AG08395 (cell line): Measurements from ENCODE around the gene PDE4DIP.
"Not testable (repeated sequence)": the region's sequence is repeated elsewhere in the genome, so short reads cannot be mapped to it uniquely, and the experiment has no call there.

Experiments used
- DNase-seq: peaks from one replicate; pipeline ENCODE4 v3.0.0; 2012; ENCODE audit warnings: mixed read lengths, low spot score

PDE4DIP gene

DNA sequence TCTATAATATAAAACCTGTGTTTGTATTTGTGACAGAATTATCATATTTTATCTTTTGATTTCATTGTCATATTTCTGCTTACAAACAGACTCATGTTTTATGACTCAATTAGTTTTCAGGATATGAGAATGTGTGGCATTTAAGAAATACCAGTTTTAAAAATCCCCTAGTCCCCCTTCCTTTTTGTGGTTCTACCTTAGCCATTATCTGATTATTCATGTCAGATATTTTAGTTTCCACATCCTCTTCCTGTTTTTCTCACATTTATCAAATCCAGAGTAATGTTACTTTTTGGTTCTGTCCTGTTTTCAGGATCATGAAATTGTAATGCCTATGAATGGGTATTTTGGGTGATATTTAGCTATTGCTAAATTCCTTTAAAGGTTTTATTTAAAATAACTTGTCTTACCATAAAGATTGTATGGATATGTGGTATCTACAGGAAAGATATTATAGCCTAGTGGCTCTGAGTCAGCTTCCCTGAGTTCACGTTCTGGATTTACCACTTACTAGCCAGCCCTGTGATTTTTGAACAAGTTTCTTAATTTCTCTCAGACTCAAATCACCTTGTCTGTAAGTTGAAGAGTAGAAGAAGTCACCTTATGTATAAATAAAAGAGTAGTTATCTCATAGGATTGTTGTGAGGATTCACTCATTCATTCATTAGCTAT, 131.8 kb downstream of the PDE4DIP start:
- not testable (repeated sequence) for DNase-seq

DNA sequence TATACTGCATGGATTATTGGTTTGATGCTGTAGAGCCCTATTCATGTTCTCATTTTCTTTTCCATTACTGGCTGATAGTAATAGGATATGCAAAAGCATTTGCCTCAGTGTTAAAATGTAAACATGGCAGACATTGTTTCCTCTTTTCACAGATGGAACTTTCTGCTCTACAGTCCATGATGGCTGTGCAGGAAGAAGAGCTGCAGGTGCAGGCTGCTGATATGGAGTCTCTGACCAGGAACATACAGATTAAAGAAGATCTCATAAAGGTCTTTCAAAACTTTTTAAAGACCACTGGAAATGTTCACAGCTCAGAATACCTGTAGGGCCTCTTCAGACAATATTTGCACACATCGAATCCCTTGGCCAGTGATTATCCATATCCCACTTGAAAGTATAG, 133.6 kb downstream of the PDE4DIP start:
- not testable (repeated sequence) for DNase-seq

DNA sequence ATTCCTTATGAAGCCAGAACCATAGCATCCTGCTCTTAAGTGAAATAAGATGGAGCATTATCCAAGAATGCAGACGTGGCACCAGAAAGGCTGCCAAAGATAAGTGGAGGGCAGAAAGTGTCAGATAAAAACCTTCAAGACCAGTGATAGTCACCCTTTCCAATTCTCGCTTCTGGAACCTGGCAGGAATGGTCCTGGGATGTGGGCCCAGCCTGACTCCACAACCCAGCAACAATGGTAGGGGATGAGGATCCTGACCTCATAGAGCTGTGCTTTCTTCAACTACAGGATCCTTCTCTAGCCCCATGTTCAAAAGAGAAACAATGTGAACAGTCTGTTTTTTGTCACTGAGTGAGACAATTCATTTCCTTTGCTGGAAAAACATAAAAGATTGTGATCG, 145.2 kb downstream of the PDE4DIP start:
- DNase-seq, result not testable (repeated sequence)

DNA sequence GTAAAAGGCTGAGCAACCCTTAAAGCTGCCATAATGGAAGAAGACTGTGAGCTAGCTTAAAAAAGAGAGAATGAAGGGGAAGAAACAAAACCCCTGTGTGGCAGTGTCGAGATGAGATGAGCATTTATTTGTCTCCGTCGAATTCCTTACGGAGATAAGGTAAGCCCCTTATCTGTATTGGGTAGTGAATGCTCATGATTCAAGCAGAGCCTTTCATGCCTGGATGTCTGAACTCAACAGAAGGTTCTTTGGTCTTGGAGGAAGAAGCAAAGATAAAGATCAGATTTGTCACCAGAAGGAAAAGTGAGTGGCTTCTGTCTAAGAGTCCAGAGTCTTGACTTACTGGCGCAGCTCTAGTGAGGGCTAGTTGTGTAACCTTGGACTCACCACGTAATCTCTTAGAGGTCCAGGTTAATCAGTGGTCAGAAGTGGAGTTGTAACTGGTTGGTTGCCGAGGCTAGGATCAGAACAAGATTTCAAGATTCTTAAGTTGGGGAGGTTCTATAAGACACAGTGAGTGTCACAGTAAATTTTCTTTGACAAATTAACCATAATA, 146.1 kb downstream of the PDE4DIP start:
- DNase-seq, result not testable (repeated sequence)

DNA sequence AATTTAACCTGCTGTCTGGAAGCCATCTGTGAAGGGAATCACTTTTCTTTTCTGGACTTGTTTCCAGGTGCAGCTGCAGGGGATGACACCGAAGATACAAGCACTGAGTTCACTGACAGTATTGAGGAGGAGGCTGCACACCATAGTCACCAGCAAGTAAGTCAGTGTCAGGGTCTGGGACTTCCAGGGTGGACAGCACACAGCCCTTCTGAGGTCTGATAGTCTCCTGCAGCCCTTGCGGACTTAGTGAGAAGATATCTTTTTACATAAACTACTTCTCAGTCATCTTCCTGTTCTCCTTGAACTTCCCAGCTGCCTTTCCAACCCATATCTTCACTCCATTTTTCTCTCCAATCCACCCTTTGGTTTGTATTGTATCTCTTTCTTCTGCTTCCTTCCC, 147.6 kb downstream of the PDE4DIP start:
- not testable (repeated sequence) for DNase-seq

DNA sequence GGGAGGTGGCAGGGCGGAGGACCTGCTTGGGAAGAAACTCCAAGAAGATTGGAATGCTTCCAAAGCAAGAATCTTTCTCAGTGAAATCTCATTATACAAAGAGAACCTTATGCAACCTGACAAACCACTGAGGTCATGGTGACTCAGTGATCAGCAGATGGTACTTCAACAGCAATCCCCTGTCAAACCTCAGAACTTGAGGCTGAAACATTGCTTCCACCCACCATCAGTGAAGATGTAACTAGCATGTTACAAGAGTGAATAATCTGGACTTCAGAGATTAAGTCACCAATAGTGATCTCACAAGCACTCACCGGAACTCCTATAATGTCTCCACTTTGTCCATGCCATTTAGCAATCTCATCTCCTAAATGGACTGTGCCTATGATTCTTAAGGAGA, 148.1 kb downstream of the PDE4DIP start:
- DNase-seq, result not testable (repeated sequence)

DNA sequence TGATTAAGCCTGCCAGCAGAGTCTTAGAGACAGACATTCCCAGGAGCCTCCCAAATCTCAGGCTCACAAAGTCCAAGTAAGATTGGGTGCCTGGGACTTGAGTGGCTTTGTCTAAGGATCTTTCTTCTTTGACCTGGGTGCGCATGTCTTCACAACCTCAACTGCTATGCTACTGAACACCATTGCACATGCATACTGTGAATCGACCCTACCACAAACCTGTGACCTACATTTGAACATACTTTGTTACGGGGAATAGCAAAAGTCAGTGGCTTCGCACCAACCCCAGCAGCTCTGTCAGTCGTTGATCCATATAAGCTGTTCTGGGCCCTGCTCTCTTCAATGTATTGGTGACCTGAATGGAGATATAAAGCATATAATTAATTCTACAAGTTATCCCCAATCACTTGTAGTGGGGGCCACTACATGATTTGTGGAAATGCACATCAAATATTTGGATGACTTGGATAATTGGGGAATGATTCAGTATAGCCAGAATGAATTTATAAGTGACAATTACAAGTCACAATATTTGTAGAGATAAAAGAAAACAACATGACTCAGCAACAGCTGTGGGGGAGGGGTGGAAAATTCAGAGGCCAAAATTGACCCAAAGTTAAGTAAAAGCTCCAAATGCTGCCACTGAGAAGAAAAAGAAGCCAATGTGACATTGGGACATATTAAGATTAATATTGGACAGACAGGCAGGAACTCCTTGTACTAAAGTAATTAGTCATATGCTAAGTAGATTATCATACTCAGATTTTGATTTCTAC, 152.4 kb downstream of the PDE4DIP start:
- DNase-seq, result not testable (repeated sequence)

DNA sequence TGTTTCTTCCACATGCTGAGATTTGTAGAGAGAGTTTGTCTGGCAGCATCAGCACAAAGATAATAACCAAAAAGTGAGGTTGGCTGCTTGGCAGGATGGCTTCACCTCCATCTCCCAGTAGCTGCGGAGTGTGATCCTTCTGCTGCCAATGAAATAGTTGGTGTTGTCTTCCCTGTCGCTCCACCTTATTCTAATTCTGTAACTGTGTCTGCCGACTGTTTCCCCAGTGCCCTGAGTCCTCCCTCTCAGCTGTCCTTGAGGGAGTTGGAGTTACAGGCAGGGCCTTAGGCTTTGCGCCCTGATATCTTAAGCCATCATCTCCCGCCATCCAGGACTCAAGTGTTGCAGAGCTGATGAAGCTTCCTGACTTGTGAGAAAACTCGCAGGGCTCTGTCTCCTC, 153.2 kb downstream of the PDE4DIP start:
- DNase-seq, result not testable (repeated sequence)

DNA sequence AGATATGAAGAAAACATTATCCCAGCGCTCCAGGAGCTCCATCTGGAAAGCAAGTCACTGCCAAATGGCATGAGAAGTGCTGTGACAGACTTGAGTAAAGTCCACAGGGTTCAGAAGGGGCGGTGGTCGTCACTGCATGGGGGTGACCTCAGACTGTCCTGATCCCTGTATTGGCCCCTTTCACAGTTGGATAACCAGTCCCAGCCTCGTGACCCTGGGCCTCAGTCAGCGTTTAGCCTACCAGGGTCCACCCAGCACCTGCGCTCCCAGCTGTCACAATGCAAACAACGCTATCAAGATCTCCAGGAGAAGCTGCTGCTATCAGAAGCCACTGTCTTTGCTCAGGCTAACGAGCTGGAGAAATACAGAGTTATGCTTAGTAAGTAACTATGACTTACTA, 158.4 kb downstream of the PDE4DIP start:
- DNase-seq, result not testable (repeated sequence)

DNA sequence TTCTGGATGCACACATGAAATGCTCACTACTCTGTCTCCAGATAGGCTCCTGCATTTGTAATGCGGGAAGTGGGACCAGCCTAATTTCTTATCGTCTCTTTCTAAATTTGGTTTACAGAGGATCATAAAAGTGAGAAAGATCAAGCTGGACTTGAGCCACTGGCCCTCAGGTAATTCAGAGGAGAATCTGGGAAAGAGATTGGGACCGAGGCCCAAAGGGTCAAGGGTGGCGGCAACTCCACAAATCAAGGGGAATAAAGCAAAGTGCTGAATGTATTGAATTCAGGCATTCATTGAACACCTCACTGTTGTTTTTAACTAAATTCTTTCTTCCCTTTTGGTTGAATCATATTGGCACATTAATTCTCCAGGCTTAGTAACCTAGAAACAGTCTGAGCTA, 164.1 kb downstream of the PDE4DIP start:
- DNase-seq, result not testable (repeated sequence)

DNA sequence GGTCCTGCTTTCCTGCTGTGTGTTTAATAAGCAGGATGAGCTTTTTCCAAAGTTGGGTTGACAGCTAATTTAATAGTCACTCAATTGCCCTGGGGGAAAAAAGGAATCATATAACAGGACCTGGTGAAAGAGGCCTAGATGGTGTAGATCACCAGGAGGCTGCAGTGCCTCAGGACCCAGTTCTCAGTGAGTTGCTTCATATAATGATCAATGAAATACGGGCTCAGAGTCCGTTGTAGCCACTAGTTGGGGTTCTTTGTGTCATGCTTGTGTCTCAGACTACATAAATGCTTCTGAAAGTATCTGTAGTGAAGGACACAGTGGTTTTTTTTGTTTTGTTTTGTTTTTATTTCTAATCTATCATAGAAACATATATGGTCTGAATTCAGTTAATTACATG, 164.5 kb downstream of the PDE4DIP start:
- not testable (repeated sequence) for DNase-seq

DNA sequence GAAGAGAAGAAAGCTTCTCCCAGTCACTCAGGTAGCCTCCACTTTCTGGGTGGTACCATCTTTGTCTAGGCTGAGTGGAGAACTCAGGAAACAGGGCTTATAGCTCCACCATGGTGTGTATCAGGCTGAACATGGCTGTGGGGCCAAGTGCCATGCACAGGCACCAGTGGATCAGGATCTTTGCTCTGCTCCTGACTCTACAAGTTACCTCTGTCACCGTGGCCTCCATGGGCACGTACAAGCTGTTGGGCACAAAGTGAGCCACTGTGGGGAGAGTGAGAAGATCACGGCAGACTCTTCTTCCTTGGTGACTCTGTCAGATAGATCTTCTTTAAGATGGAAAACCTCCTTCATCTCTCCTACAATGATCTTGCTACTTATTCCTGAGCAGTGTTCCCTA, 165.5 kb downstream of the PDE4DIP start:
- not testable (repeated sequence) for DNase-seq

DNA sequence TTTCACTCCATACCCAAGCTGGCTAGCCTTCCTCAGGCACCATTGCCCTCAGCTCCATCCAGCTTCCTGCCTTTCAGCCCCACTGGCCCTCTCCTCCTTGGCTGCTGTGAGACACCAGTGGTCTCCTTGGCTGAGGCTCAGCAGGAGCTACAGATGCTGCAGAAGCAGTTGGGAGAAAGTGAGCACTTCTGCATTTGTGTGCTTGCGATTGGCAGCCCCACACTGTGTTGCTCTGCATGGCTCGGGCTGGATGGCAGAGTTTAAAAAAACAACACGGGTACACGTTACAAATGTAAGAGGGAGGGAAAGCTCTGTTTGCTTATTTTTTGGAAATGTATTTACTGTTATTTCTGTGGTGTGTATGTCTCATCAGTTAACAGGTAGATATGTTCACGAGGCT, 168.4 kb downstream of the PDE4DIP start:
- not testable (repeated sequence) for DNase-seq

DNA sequence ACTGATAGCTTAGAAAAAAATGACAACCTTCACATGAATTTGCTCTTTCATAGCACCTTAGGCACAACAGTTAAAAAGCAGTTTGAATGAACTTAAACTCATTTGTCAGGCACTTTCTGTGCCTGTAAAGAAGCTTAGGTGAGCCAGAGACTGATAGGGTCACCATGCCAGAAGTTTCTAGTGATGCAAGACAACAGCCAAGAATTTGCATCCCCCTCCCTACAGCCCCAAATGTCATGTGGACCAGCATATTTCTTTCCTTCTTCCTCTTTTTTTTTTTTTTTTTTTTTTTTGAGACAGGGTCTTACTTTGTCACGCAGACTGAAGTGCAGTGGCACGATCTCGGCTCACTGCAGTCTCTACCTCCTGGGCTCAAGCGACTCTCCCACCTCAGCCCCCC, 169.3 kb downstream of the PDE4DIP start:
- DNase-seq, result not testable (repeated sequence)

DNA sequence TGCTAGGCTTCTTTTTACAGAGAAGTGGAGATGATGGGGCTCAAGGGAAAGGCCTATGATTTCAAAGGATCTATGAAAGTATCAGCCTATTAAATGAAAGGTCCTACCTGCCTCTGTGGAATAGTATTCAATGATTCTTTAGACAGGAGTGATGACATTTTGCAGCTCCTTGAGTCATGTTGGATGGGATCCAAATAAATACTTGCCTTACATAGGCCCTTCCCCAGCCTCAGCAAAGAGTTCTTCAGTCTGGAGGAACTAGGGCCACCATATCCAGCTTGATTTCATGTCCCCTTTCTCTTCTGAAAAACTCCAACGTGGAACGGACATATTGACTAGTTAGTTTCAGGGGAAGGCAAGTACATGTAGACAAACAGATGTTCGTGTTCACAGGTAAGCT, 171.3 kb downstream of the PDE4DIP start:
- DNase-seq, result not testable (repeated sequence)

DNA sequence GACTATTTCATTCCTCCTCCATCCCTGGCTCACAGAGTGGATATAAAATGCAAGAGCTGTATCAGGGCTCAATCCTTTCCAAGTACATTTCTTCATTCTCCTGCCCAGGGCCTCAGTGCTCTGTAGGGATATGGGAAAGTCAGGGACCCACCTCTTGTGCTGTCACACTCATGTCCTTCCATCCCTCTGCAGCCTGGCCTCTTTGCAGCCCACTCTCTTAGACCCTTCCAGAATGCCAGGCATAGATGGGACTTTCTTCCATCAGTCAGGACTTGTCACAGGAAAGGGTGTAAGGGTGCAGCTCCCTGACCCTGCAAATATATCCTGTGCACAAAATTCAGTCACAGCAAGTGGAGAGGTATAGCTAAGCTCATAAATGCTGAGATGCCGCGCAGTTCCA, 172.4 kb downstream of the PDE4DIP start:
- DNase-seq, result not testable (repeated sequence)

DNA sequence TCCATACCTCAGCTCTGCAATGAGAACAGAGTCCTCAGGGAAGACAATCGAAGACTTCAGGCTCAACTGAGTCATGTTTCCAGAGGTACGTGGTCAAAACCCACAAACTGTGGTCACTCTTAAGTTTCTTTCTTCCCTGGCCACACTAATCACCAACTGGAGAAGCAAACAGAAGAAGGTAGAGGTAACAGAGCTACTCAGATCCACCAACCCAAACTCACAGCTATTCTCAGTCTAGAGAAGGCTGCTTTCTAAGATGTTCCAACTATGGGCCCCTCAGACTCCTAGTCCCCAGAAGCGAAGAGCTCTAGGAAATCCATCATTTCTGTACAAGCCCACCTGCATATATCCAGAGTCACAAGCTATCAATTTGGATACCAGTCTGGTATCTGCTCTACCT, 174.3 kb downstream of the PDE4DIP start:
- DNase-seq, result not testable (repeated sequence)

DNA sequence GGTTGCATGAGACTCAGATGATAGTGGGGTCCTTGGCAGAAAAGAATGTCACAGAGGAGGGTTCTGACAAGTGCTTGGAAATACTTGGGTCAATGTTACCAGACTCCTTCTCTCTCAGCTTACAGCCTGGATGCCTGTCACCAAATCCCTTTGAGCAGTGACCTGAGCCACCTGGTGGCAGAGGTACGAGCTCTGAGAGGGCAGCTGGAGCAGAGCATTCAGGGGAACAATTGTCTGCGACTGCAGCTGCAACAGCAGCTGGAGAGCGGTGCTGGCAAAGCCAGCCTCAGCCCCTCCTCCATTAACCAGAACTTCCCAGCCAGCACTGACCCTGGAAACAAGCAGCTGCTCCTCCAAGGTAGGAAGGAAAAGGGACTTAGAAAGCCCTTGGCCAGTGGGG, 180.1 kb downstream of the PDE4DIP start:
- not testable (repeated sequence) for DNase-seq

DNA sequence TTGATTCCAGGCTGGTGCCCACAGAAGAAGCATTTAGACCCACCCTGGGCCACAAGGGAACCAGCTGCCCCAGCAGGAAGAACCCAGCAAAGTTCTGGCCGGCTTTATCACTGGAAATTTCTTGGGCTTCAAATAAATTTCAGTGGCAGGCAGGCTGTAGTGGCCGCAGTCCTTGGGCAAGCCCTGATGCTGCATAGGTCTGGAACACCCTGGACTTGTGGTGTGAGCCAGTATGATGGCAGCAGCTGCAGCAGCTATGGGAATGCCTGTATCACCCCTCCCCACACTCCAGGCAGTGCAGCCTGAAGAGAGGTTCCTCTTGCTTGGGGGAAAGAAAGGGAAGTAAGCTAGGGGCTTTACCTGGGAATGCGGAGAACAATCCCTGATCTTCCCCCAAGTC, 189.7 kb downstream of the PDE4DIP start:
- not testable (repeated sequence) for DNase-seq

DNA sequence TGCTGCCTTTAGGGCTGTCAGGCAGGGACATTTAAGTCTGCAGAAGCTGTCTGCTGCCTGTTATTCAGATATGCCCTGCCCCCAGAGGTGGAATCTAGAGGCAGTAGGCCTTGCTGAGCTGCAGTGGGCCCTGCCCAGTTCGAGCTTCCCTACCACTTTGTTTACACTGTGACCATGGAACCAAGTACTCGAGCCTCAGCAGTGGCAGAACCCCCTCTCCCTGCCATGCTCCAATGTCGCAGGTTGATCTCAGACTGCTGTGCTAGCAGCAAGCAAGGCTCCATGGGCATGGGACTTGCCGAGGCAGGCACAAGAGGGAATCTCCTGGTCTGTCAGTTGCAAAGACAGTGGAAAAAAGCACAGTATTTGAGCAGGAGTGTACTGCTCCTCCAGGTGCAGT, 198.8 kb downstream of the PDE4DIP start:
- not testable (repeated sequence) for DNase-seq

DNA sequence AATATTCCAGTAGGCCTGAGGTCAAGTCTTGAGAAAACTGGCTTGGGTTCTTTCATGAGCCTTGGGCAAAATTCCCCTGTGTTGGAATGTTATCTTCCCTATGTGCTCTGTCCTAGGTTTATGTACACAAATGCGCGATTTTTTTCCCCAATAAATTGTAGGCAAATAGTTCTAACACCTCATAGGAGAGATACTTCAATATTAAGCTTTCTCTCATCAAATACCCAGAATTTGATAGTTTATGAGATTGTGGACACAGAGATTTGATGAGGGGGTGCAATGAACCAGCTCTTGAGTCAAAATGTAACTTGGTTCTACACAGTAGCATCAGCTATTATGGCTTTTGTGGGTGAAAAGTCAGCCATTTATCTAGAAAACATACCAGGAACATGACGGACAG, 220.4 kb downstream of the PDE4DIP start:
- not testable (repeated sequence) for DNase-seq

DNA sequence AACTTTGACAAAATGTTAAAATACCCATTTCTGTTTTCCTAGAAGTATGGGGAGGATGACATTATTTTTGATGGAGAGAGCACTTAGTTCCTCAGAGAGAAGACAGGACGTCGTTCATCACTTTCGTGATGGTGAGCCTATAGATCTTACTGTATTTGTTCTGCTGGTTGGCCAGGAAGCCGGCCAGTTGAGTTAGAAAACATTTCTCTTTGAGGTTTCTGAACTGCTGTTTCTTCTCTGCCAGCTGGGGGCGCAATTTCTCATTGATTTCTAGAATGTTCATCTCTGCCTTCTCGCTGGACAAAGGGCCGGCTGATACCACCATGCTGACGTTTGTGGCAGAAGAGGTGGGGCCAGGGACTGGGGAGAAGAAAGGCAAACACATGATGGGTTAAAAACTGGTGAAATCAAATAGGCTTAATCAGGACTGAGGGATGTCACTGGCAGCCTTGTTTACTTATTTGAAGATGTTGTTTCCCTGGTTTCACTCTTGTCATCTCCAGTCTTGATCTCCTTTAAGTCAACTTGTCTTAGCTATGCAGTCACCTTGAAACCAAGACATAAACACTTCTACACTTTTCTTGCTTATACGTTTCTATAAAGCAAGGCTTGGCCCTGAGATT, 231.4 kb downstream of the PDE4DIP start:
- not testable (repeated sequence) for DNase-seq
